DND-41 (cell line): ENCODE data around the gene ZNF19.

Source experiments
- ATAC-seq: fragments of 200-7000 bp; cut with Tn5 transposase; 3 replicates; pipeline ENCODE4 v1.9.1; 2021; ENCODE audit warnings: low read depth; ENCODE audit not compliant: insufficient read depth
- DNase-seq: peaks from one replicate; pipeline ENCODE4 v3.0.0-alpha.2; 2020
- H2AFZ ChIP-seq: 2 replicates; pipeline ENCODE4 v1.6.0; 2012; ENCODE audit warnings: low read depth, low read length
- H3K27ac ChIP-seq: 2 replicates; pipeline ENCODE4 v1.5.1; 2012; ENCODE audit warnings: low read length, inconsistent platforms
- H3K27me3 ChIP-seq: fragments of 200-600 bp; sonication (generic); 2 replicates; pipeline ENCODE4 v1.6.0; 2012; ENCODE audit warnings: low read length, mild to moderate bottlenecking, inconsistent platforms; ENCODE audit not compliant: insufficient read depth, poor library complexity
- H3K36me3 ChIP-seq: 2 replicates; pipeline ENCODE4 v1.5.1; 2012; ENCODE audit warnings: low read length, inconsistent platforms; ENCODE audit not compliant: insufficient read depth
- H3K4me1 ChIP-seq: 2 replicates; pipeline ENCODE4 v1.5.1; 2012; ENCODE audit warnings: mild to moderate bottlenecking, low read length; ENCODE audit not compliant: insufficient read depth
- H3K4me2 ChIP-seq: 2 replicates; pipeline ENCODE4 v1.6.0; 2012; ENCODE audit warnings: mild to moderate bottlenecking, moderate library complexity, low read length, inconsistent platforms; ENCODE audit not compliant: insufficient read depth
- H3K4me3 ChIP-seq, 2 experiments: fragments of 200-600 bp in 1 of 2; shearing (Covaris generic) in 1 of 2; 2 replicates each; pipeline ENCODE4 v1.5.1; 2012 to 2016; ENCODE audit warnings: inconsistent platforms in 2 of 2, low read length in 2 of 2, mild to moderate bottlenecking in 2 of 2, low read depth in 1 of 2, moderate library complexity in 1 of 2
- H3K79me2 ChIP-seq: 2 replicates; pipeline ENCODE4 v1.6.0; 2012; ENCODE audit warnings: low read length, inconsistent platforms; ENCODE audit not compliant: insufficient read depth
- H3K9ac ChIP-seq: 2 replicates; pipeline ENCODE4 v1.6.0; 2012; ENCODE audit warnings: low read depth, mild to moderate bottlenecking, inconsistent platforms, low read length, moderate library complexity
- H3K9me3 ChIP-seq: 2 replicates; pipeline ENCODE4 v1.5.1; 2012; ENCODE audit warnings: low read length, moderate library complexity, mild to moderate bottlenecking, inconsistent platforms; ENCODE audit not compliant: insufficient read depth, severe bottlenecking
- H4K20me1 ChIP-seq: 2 replicates; pipeline ENCODE4 v1.6.0; 2012; ENCODE audit warnings: low read length; ENCODE audit not compliant: insufficient read depth
- EZH2 ChIP-seq: IDR thresholded peaks from 3 replicates; pipeline ENCODE4 v1.6.1; 2012; ENCODE audit warnings: borderline replicate concordance, low read depth, mild to moderate bottlenecking, moderate library complexity, low read length, inconsistent platforms; ENCODE audit not compliant: severe bottlenecking
- TF ChIP-seq, protein P1 (sequence below): IDR thresholded peaks from 2 replicates; pipeline ENCODE4 v1.5.1; 2012; ENCODE audit warnings: borderline replicate concordance, low read length, moderate library complexity, mild to moderate bottlenecking; ENCODE audit not compliant: poor library complexity, severe bottlenecking; ENCODE audit errors: extremely low read depth

The ZNF19 gene

GRCh38 chr16:71484006-71484893, 4.9 kb downstream of the ZNF19 start:
- peak overlapping the region; percentile 65 for H3K27ac ChIP-seq
- H3K9ac ChIP-seq, result peak overlapping the region; percentile 64
- H3K36me3 ChIP-seq, result no peaks in the 10 kb centered on the region
- peak overlapping the region; percentile 93 for H2AFZ ChIP-seq
- no peaks in the 10 kb centered on the region for H3K9me3 ChIP-seq
- no peaks in the 10 kb centered on the region for H4K20me1 ChIP-seq
- H3K4me1 ChIP-seq, result peaks cover 15% of the 10 kb centered on the region
- TF ChIP-seq, protein P1, sequence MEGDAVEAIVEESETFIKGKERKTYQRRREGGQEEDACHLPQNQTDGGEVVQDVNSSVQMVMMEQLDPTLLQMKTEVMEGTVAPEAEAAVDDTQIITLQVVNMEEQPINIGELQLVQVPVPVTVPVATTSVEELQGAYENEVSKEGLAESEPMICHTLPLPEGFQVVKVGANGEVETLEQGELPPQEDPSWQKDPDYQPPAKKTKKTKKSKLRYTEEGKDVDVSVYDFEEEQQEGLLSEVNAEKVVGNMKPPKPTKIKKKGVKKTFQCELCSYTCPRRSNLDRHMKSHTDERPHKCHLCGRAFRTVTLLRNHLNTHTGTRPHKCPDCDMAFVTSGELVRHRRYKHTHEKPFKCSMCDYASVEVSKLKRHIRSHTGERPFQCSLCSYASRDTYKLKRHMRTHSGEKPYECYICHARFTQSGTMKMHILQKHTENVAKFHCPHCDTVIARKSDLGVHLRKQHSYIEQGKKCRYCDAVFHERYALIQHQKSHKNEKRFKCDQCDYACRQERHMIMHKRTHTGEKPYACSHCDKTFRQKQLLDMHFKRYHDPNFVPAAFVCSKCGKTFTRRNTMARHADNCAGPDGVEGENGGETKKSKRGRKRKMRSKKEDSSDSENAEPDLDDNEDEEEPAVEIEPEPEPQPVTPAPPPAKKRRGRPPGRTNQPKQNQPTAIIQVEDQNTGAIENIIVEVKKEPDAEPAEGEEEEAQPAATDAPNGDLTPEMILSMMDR, result no peak
- TF ChIP-seq EZH2, result no peak
- ATAC-seq (peak; percentile 92), DNase-seq (peak; percentile 83)
- peak overlapping the region; percentile 95 for H3K4me2 ChIP-seq
- peak overlapping the region; percentile 68 to 71 for H3K4me3 ChIP-seq
- no peaks in the 10 kb centered on the region for H3K27me3 ChIP-seq
- no peaks in the 10 kb centered on the region for H3K79me2 ChIP-seq

DNA sequence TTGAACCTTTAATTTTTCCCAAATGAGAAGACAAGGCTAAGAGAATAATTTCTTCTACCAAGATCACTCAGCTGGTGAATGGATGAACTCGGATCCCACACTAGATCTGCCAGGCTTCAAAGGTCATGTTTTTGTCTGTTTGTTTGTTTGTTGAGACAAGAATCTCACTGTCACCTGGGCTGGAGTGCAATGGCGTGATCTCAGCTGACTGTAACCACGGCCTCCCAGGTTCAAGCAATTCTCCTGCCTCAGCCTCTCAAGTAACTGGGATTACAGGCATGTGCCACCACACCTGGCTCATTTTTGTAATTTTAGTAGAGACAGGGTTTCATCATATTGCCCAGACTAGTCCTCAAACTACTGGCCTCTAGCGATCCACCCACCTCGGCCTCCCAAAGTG, 6.6 kb downstream of the ZNF19 start:
- DNase-seq (no peak), ATAC-seq (no peak)
- Histone ChIP-seq H3K27ac (no peak overlapping the region), H4K20me1 (no peaks in the 10 kb centered on the region), H3K36me3 (no peaks in the 10 kb centered on the region), H3K4me3 (no peak overlapping the region), H3K9me3 (no peaks in the 10 kb centered on the region), H3K4me2 (no peak overlapping the region), H3K9ac (no peak overlapping the region), H3K79me2 (no peaks in the 10 kb centered on the region), H2AFZ (no peak overlapping the region), H3K27me3 (no peaks in the 10 kb centered on the region), H3K4me1 (peaks cover 15% of the 10 kb centered on the region)
- TF ChIP-seq, protein P1, result no peak
- no peak for TF ChIP-seq EZH2

DNA sequence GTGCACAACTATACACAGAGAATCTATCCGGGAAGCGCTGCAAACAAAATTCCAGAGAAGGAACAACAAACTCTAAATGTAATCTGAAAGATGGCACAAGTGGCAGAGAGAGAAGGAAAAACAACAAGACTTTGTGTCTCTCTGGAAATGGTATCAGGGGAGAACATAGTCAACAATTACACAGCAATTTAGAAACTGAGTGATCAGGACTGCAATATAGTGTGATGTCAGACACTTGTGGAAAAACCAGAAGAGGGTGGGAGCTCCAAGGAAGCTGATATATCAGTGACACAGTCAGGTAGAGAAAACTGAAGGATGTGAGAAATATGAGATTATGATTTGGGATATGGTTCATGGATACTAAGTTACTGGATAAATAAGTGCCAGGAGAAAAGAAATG, 8.2 kb downstream of the ZNF19 start:
- Histone ChIP-seq H3K79me2 (no peaks in the 10 kb centered on the region), H3K27me3 (no peaks in the 10 kb centered on the region), H3K9me3 (no peaks in the 10 kb centered on the region), H3K4me3 (no peak overlapping the region), H4K20me1 (no peaks in the 10 kb centered on the region), H3K4me1 (peaks cover 15% of the 10 kb centered on the region), H3K9ac (no peak overlapping the region), H3K36me3 (no peaks in the 10 kb centered on the region), H3K27ac (no peak overlapping the region), H2AFZ (no peak overlapping the region), H3K4me2 (no peak overlapping the region)
- ATAC-seq (no peak), DNase-seq (no peak)
- TF ChIP-seq, protein P1, result no peak
- TF ChIP-seq EZH2, result no peak
